Endothelial cell of coronary artery (primary cell): Measurements from ENCODE around the gene COG5. TPM values are rescaled to one million over a fixed set of nuclear protein-coding genes. Genes with fewer than 3 reads are reported as not detected.

Experiments
- total RNA-seq: library from RNA; depleted of rRNA; stranded (reverse); fragments of >200 nt; gene quantifications from 2 replicates; pipeline ENCODE4 v1.2.3, GENCODE V29; 2014

Gene COG5
- total RNA-seq, result 31.6 and 45.0 TPM in 2 replicates

GRCh38 chr7:107563775-107564552 lies at the start of gene COG5, which contains the start of gene DUS4L:
COG5 (minus strand) TSS chr7:107563920; CDS start chr7:107563896, 24 bp downstream.
DUS4L (plus strand) TSS chr7:107563971; CDS start chr7:107567071, 3,100 bp downstream.

GRCh38 chr7:107579885-107580715 lies 16.4 kb upstream of the COG5 start, which contains the start of gene BCAP29:
BCAP29 (plus strand) TSS chr7:107580246; CDS start chr7:107580773, 527 bp downstream.

GRCh38 chr7:107469929-107470328 lies 93.8 kb downstream of the COG5 start, which contains the start of gene GPR22:
GPR22 (plus strand) TSS chr7:107470057; CDS start chr7:107474061, 4,004 bp downstream.

GRCh38 chr7:107168233-107169119 lies 395.2 kb downstream of the COG5 start, which contains the start of gene HBP1:
HBP1 (plus strand) TSS chr7:107169003; CDS start chr7:107179894, 10,891 bp downstream.

Other genes with a start within 250 kb of the COG5 start
- not detected in 2 replicates for gene GPR22, start 93.9 kb downstream of the COG5 start, total RNA-seq
- gene DUS4L, start 51 bp upstream of the COG5 start, total RNA-seq, result 6.7 and 6.8 TPM in 2 replicates
- 92.2 and 108 TPM in 2 replicates for gene BCAP29, start 16.3 kb upstream of the COG5 start, total RNA-seq
- gene SLC26A4, start 96.9 kb upstream of the COG5 start, total RNA-seq, result 0.75 and 0.99 TPM in 2 replicates
- 13.1 and 14.1 TPM in 2 replicates for gene CBLL1, start 180.2 kb upstream of the COG5 start, total RNA-seq
- not detected in 2 replicates for gene SLC26A3, start 239.3 kb upstream of the COG5 start, total RNA-seq